Measurements from ENCODE around the gene HMBS.

The HMBS gene

GRCh38 chr11:119109843-119110242 lies 25.2 kb downstream of the HMBS start:
- Histone ChIP-seq H3K4me3 (replicated peaks; ENCODE audit: insufficient read depth, low read length) (no peak overlapping the region), H3K27ac (replicated peaks) (no peak overlapping the region), H3K27me3 (ENCODE audit: insufficient read depth, poor library complexity, severe bottlenecking) (no peaks in the 10 kb centered on the region)
- no peak for DNase-seq (ENCODE audit: low read depth in 1 of 2, low spot score in 1 of 2)
- no peak for TF ChIP-seq POLR2AphosphoS5 (IDR thresholded peaks at IDR 0.05; ENCODE audit: low read depth)
- no peak for TF ChIP-seq REST (IDR thresholded peaks at IDR 0.05; ENCODE audit: insufficient replicate concordance, low read depth)
- no peak for TF ChIP-seq CTCF (IDR thresholded peaks at IDR 0.05; ENCODE audit: insufficient read depth, low read length)
- TF ChIP-seq SPI1 (IDR thresholded peaks at IDR 0.05; ENCODE audit: borderline replicate concordance, low read depth), result no peak

- no peak for DNase-seq (ENCODE audit: low read depth in 1 of 2, low spot score in 1 of 2)
- Histone ChIP-seq H3K4me3 (replicated peaks; ENCODE audit: insufficient read depth, low read length) (no peak overlapping the region), H3K27me3 (ENCODE audit: insufficient read depth, poor library complexity, severe bottlenecking) (no peaks in the 10 kb centered on the region), H3K27ac (replicated peaks) (no peak overlapping the region)
- no peak for TF ChIP-seq REST (IDR thresholded peaks at IDR 0.05; ENCODE audit: insufficient replicate concordance, low read depth)
- no peak for TF ChIP-seq CTCF (IDR thresholded peaks at IDR 0.05; ENCODE audit: insufficient read depth, low read length)
- no peak for TF ChIP-seq POLR2AphosphoS5 (IDR thresholded peaks at IDR 0.05; ENCODE audit: low read depth)
- no peak for TF ChIP-seq SPI1 (IDR thresholded peaks at IDR 0.05; ENCODE audit: borderline replicate concordance, low read depth)
- TF ChIP-seq GABPA (IDR thresholded peaks at IDR 0.05; ENCODE audit: low read depth), result no peak
These were observed 25.8 kb downstream of the HMBS start for GRCh38 chr11:119110439-119110838.

- DNase-seq (ENCODE audit: low read depth in 1 of 2, low spot score in 1 of 2), result no peak
- TF ChIP-seq SPI1 (IDR thresholded peaks at IDR 0.05; ENCODE audit: borderline replicate concordance, low read depth), result no peak
- no peak for TF ChIP-seq CTCF (IDR thresholded peaks at IDR 0.05; ENCODE audit: insufficient read depth, low read length)
- TF ChIP-seq POLR2AphosphoS5 (IDR thresholded peaks at IDR 0.05; ENCODE audit: low read depth), result no peak
- no peak for TF ChIP-seq REST (IDR thresholded peaks at IDR 0.05; ENCODE audit: insufficient replicate concordance, low read depth)
- TF ChIP-seq GABPA (IDR thresholded peaks at IDR 0.05; ENCODE audit: low read depth), result no peak
- Histone ChIP-seq H3K4me3 (replicated peaks; ENCODE audit: insufficient read depth, low read length) (no peak overlapping the region), H3K27me3 (ENCODE audit: insufficient read depth, poor library complexity, severe bottlenecking) (no peaks in the 10 kb centered on the region), H3K27ac (replicated peaks) (no peak overlapping the region)
These were observed 26.8 kb downstream of the HMBS start for GRCh38 chr11:119111361-119111925.

Measured in HL-60 (cell line).